GM21381 (cell line): ENCODE results near the gene EPN2.
"Not testable (repeated sequence)": the region's sequence is repeated elsewhere in the genome, so short reads cannot be mapped to it uniquely, and the experiment has no call there.

Source experiments
- ATAC-seq: cut with Tn5 transposase; IDR thresholded peaks from one replicate; pipeline ENCODE4 v1.9.1; 2021; ENCODE audit warnings: mild to moderate bottlenecking, moderate library complexity; ENCODE audit not compliant: unreplicated experiment

EPN2 gene

GRCh38 chr17:19342611-19343255 lies 105.6 kb downstream of the EPN2 start:
- no peak for ATAC-seq

GRCh38 chr17:19343256-19343630 lies 106.1 kb downstream of the EPN2 start:
- ATAC-seq, result no peak

- ATAC-seq, result no peak
Observed at GRCh38 chr17:19343671-19344151, 106.5 kb downstream of the EPN2 start.

- no peak for ATAC-seq
Observed at GRCh38 chr17:19344311-19345066, 107.3 kb downstream of the EPN2 start.

GRCh38 chr17:19345067-19345460 lies 107.9 kb downstream of the EPN2 start:
- ATAC-seq, result no peak

- ATAC-seq, result no peak
Observed at GRCh38 chr17:19345486-19346350, 108.6 kb downstream of the EPN2 start.

- no peak for ATAC-seq
Observed at GRCh38 chr17:19346351-19347255, 109.4 kb downstream of the EPN2 start.

GRCh38 chr17:19347323-19348080 lies 110.3 kb downstream of the EPN2 start:
- ATAC-seq, result no peak

GRCh38 chr17:19348081-19348650 lies 111.0 kb downstream of the EPN2 start:
- no peak for ATAC-seq

GRCh38 chr17:19348806-19349205 lies 111.6 kb downstream of the EPN2 start:
- ATAC-seq, result no peak

GRCh38 chr17:19353401-19353800 lies 116.2 kb downstream of the EPN2 start:
- ATAC-seq, result not testable (repeated sequence)

GRCh38 chr17:19354748-19355147 lies 117.6 kb downstream of the EPN2 start:
- no peak for ATAC-seq

GRCh38 chr17:19357351-19357750 lies 120.2 kb downstream of the EPN2 start:
- no peak for ATAC-seq

GRCh38 chr17:19357761-19358160 lies 120.6 kb downstream of the EPN2 start:
- no peak for ATAC-seq

- no peak for ATAC-seq
Observed at GRCh38 chr17:19359151-19359550, 122.0 kb downstream of the EPN2 start.

- no peak for ATAC-seq
Observed at GRCh38 chr17:19359856-19360255, 122.7 kb downstream of the EPN2 start.

- ATAC-seq, result no peak
Observed at GRCh38 chr17:19360772-19361171, 123.6 kb downstream of the EPN2 start.

GRCh38 chr17:19361326-19361725 lies 124.2 kb downstream of the EPN2 start:
- no peak for ATAC-seq

GRCh38 chr17:19361944-19362276 lies 124.7 kb downstream of the EPN2 start:
- no peak for ATAC-seq
